Loucy (cell line): Measurements from ENCODE around the gene SLC22A16.
A peak's percentile ranks its signal among the peaks of the same experiment; 100 is the strongest.

Experiments
- H2AFZ ChIP-seq: fragments of 200-600 bp; sonication (generic); 2 replicates; pipeline ENCODE4 v1.6.0; 2016; ENCODE audit warnings: antibody characterized with exemption, mild to moderate bottlenecking, low read length, moderate library complexity
- H3F3A ChIP-seq: fragments of 200-600 bp; 2 replicates; pipeline ENCODE4 v1.6.0; 2016; ENCODE audit warnings: antibody characterized with exemption, low read depth, mild to moderate bottlenecking
- H3K27me3 ChIP-seq: fragments of 200-600 bp; sonication (generic); 2 replicates; pipeline ENCODE4 v1.6.1; 2014; ENCODE audit warnings: low read length, mild to moderate bottlenecking; ENCODE audit not compliant: insufficient read depth, poor library complexity, severe bottlenecking
- H3K36me3 ChIP-seq: fragments of 200-600 bp; sonication (generic); 2 replicates; pipeline ENCODE4 v1.6.1; 2016; ENCODE audit warnings: low read length; ENCODE audit not compliant: insufficient read depth
- H3K4me1 ChIP-seq: fragments of 200-600 bp; sonication (generic); 2 replicates; pipeline ENCODE4 v1.5.1; 2014; ENCODE audit warnings: low read length, mild to moderate bottlenecking; ENCODE audit not compliant: insufficient read depth, poor library complexity, severe bottlenecking
- H3K4me2 ChIP-seq: fragments of 200-600 bp; sonication (generic); 2 replicates; pipeline ENCODE4 v1.6.0; 2014; ENCODE audit warnings: antibody characterized with exemption, low read length, low read depth, mild to moderate bottlenecking; ENCODE audit not compliant: poor library complexity, severe bottlenecking
- H3K4me3 ChIP-seq: fragments of 200-600 bp; sonication (generic); 2 replicates; pipeline ENCODE4 v1.5.1; 2014; ENCODE audit warnings: low read length, mild to moderate bottlenecking, mixed read lengths; ENCODE audit not compliant: poor library complexity, severe bottlenecking
- H3K79me2 ChIP-seq: fragments of 200-600 bp; sonication (generic); 2 replicates; pipeline ENCODE4 v1.6.1; 2014; ENCODE audit warnings: low read length; ENCODE audit not compliant: insufficient read depth
- H3K9ac ChIP-seq: fragments of 200-600 bp; sonication (generic); 2 replicates; pipeline ENCODE4 v1.6.0; 2014; ENCODE audit warnings: mild to moderate bottlenecking, low read depth, low read length, moderate library complexity; ENCODE audit not compliant: poor library complexity, severe bottlenecking
- H3K9me2 ChIP-seq: fragments of 200-600 bp; sonication (generic); replicated peaks from 2 replicates; pipeline ENCODE4 v1.6.1; 2016; ENCODE audit warnings: low read depth, low read length, mixed read lengths
- H3K9me3 ChIP-seq: fragments of 200-600 bp; sonication (generic); 2 replicates; pipeline ENCODE4 v1.6.1; 2014; ENCODE audit warnings: mild to moderate bottlenecking, antibody characterized with exemption, low read length, low read depth; ENCODE audit not compliant: insufficient read depth
- H4K20me1 ChIP-seq: fragments of 200-600 bp; sonication (generic); 2 replicates; pipeline ENCODE4 v1.6.0; 2014; ENCODE audit warnings: antibody characterized with exemption, low read length, mild to moderate bottlenecking; ENCODE audit not compliant: insufficient read depth, poor library complexity, severe bottlenecking
- CTCF ChIP-seq: fragments of 200-600 bp; sonication (generic); conservative IDR thresholded peaks from 2 replicates; pipeline ENCODE4 v1.5.1; 2014; ENCODE audit warnings: mild to moderate bottlenecking, antibody characterized with exemption, low read length
- EZH2phosphoT487 ChIP-seq: fragments of 200-600 bp; IDR thresholded peaks from 2 replicates; pipeline ENCODE4 v1.6.1; 2018; ENCODE audit warnings: antibody characterized with exemption, mild to moderate bottlenecking, moderate library complexity, borderline replicate concordance

Gene SLC22A16

DNA sequence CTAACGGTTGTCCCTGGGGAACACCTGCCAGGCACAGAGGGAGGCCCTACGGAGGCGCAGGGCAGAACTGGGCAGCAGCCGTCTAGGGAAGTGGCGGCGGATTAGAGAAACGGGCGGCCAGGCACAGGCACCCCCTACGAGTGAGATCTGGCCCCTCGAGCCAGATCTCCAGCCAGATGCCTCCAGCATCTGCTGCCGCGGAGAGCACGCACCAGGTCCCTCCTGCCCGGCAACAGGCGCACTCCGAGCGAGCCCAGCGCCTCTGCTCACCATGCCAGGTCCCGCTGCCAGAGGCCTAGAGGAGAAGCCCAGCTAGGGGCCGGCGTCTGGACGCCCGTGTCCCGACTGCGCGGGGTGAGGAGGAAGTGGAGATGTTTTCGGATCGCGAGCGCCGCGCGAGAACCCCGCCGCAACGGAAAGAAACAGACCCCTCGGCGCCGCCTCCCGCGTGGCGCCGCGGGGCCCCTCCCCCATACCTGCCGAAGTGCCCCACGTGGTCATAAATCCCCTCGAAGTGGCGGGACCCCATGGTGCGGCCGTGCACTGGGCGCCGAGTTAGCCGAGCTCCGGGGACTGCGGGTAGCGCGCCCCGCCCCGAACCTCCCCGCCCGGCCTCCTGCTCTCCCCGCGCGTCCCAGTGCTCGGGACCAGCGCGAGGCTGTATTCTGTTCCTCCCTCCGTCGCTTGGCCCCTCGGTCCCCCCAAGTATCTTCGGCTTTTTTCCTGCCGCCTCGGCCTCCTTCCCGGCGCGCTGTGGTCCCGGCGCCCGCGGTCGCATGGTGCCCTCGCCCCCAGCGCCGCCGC, at the start of gene SLC22A16:
TSS of gene SLC22A16 (minus strand) at position 568 of the 804 bp plus-strand sequence. CDS start at position 529, 39 bp downstream.
- Histone ChIP-seq H3K36me3 (no peaks in the 10 kb centered on the region), H3K9me3 (peaks cover 16% of the 10 kb centered on the region), H3K9me2 (no peaks in the 10 kb centered on the region), H3K79me2 (no peaks in the 10 kb centered on the region), H3K9ac (peak within 1 kb of the TSS; percentile 62), H3F3A (peaks cover 7% of the 10 kb centered on the region; the same call in 1 of the 2 replicates), H3K4me2 (peak within 1 kb of the TSS; percentile 58), H3K27me3 (no peaks in the 10 kb centered on the region), H4K20me1 (no peaks in the 10 kb centered on the region), H3K4me3 (peak within 1 kb of the TSS; percentile 22), H2AFZ (peak within 1 kb of the TSS; percentile 18; the same call in 1 of the 2 replicates), H3K4me1 (peaks cover 21% of the 10 kb centered on the region)
- TF ChIP-seq EZH2phosphoT487 (no peak), CTCF (no peak)

DNA sequence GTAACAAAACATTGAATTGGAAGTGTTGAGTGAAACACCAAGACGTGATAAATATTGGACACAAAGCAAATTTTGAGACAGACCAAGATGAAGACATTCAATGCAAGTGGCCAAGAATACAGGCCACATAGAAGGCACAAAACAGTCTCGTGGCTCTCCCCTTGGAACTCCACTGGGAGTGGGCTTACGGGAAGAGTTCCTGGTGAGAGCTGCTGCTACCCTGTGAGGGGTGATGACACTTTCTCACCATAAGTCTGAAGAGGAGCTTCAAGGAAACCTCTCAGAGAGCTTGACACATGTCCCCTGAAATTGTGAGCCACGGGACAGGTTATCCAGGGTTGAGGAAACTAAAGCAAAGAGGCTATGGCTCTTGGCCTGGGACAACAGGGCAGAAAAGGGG, 48.6 kb upstream of the SLC22A16 start:
- H3K36me3 ChIP-seq: no peaks in the 10 kb centered on the region
- no peaks in the 10 kb centered on the region for H3K9me2 ChIP-seq
- no peak overlapping the region for H2AFZ ChIP-seq
- H3K4me3 ChIP-seq: no peak overlapping the region
- H3K27me3 ChIP-seq: no peaks in the 10 kb centered on the region
- peaks cover 15% of the 10 kb centered on the region; the same call in 1 of the 2 replicates for H3F3A ChIP-seq
- H3K4me1 ChIP-seq: peaks cover 24% of the 10 kb centered on the region
- no peak overlapping the region for H3K9ac ChIP-seq
- TF ChIP-seq CTCF (no peak), EZH2phosphoT487 (no peak)
- no peaks in the 10 kb centered on the region for H3K9me3 ChIP-seq
- H3K4me2 ChIP-seq: no peak overlapping the region
- H4K20me1 ChIP-seq: no peaks in the 10 kb centered on the region
- H3K79me2 ChIP-seq: no peaks in the 10 kb centered on the region

GRCh38 chr6:110524305-110524704, 47.9 kb upstream of the SLC22A16 start:
- peaks cover 17% of the 10 kb centered on the region for H3K4me1 ChIP-seq
- H3K36me3 ChIP-seq: no peaks in the 10 kb centered on the region
- H3K4me2 ChIP-seq: no peak overlapping the region
- H4K20me1 ChIP-seq: no peaks in the 10 kb centered on the region
- no peaks in the 10 kb centered on the region for H3K79me2 ChIP-seq
- no peak overlapping the region for H3K4me3 ChIP-seq
- H3K27me3 ChIP-seq: no peaks in the 10 kb centered on the region
- no peaks in the 10 kb centered on the region for H3K9me3 ChIP-seq
- no peak overlapping the region for H2AFZ ChIP-seq
- peaks cover 9% of the 10 kb centered on the region; the same call in 1 of the 2 replicates for H3F3A ChIP-seq
- no peaks in the 10 kb centered on the region for H3K9me2 ChIP-seq
- no peak for TF ChIP-seq EZH2phosphoT487
- no peak for TF ChIP-seq CTCF
- no peak overlapping the region for H3K9ac ChIP-seq
